ENCODE measurements around the gene TNPO1.

- TF ChIP-seq CTCF (IDR thresholded peaks at IDR 0.05) (no peak), POLR2A (IDR thresholded peaks at IDR 0.05) (no peak)
Observed at GRCh38 chr5:72785801-72786200, 30.7 kb upstream of the TNPO1 start.

All from adrenal gland (tissue), 5 donors.